Neural cell (in vitro differentiated cells): Measurements from ENCODE around the gene ZDHHC14. TPM values are rescaled to one million over a fixed set of nuclear protein-coding genes. Genes with fewer than 3 reads are reported as not detected.

Experiments used
- H2AFZ ChIP-seq: fragments of 200-600, 300-800 bp; sonication (generic), shearing (Covaris generic); 2 replicates; pipeline ENCODE4 v1.6.0; 2014; ENCODE audit warnings: low read depth, mild to moderate bottlenecking, antibody characterized with exemption, low read length, moderate library complexity
- H3F3A ChIP-seq: fragments of 200-600 bp; shearing (Covaris generic); 2 replicates; pipeline ENCODE4 v1.6.1; 2016; ENCODE audit warnings: mild to moderate bottlenecking, moderate library complexity, mixed read lengths, antibody characterized with exemption, low read length; ENCODE audit not compliant: insufficient read depth, poor library complexity, severe bottlenecking
- H3K27ac ChIP-seq: fragments of 200-600, 300-800 bp; sonication (generic), shearing (Covaris generic); 2 replicates; pipeline ENCODE4 v1.5.1; 2014; ENCODE audit warnings: mild to moderate bottlenecking, low read length, moderate library complexity
- H3K27me3 ChIP-seq: fragments of 300-800, 200-600 bp; sonication (generic), shearing (Covaris generic); 2 replicates; pipeline ENCODE4 v1.6.0; 2014; ENCODE audit warnings: mild to moderate bottlenecking, low read depth, low read length, moderate library complexity; ENCODE audit not compliant: insufficient read depth
- H3K36me3 ChIP-seq: fragments of 300-800, 200-600 bp; sonication (generic), shearing (Covaris generic); 2 replicates; pipeline ENCODE4 v1.5.1; 2014; ENCODE audit warnings: mild to moderate bottlenecking, antibody characterized with exemption, low read length, moderate library complexity; ENCODE audit not compliant: insufficient read depth
- H3K4me2 ChIP-seq: fragments of 300-800, 200-600 bp; sonication (generic), shearing (Covaris generic); 2 replicates; pipeline ENCODE4 v1.6.0; 2014; ENCODE audit warnings: mild to moderate bottlenecking, low read length
- H3K4me3 ChIP-seq: fragments of 300-800, 200-600 bp; sonication (generic), shearing (Covaris generic); 2 replicates; pipeline ENCODE4 v1.5.1; 2014; ENCODE audit warnings: mild to moderate bottlenecking, low read length, moderate library complexity
- H3K79me2 ChIP-seq: fragments of 200-600 bp; shearing (Covaris generic); replicated peaks from 2 replicates; pipeline ENCODE4 v1.6.0; 2014; ENCODE audit warnings: mild to moderate bottlenecking, low read length, moderate library complexity; ENCODE audit not compliant: insufficient read depth
- H3K9ac ChIP-seq: fragments of 300-800, 200-600 bp; sonication (generic), shearing (Covaris generic); 2 replicates; pipeline ENCODE4 v1.6.1; 2016; ENCODE audit warnings: mild to moderate bottlenecking, low read length, mixed read lengths
- H3K9me2 ChIP-seq: fragments of 200-600 bp; shearing (Covaris generic); 2 replicates; pipeline ENCODE4 v1.6.1; 2016; ENCODE audit warnings: mild to moderate bottlenecking, low read length, mixed read lengths; ENCODE audit not compliant: insufficient read depth
- H3K9me3 ChIP-seq: fragments of 200-600, 300-800 bp; sonication (generic), shearing (Covaris generic); 2 replicates; pipeline ENCODE4 v1.6.1; 2016; ENCODE audit warnings: mild to moderate bottlenecking, mixed run types, low read length, moderate library complexity, mixed read lengths
- H4K20me1 ChIP-seq: fragments of 200-600 bp; shearing (Covaris generic); 2 replicates; pipeline ENCODE4 v1.6.1; 2016; ENCODE audit warnings: mild to moderate bottlenecking, mixed run types; ENCODE audit not compliant: insufficient read depth
- CTCF ChIP-seq: fragments of 450-650 bp; IDR thresholded peaks from 2 replicates; pipeline ENCODE4 v1.5.1; 2014; ENCODE audit warnings: antibody characterized with exemption, mild to moderate bottlenecking, moderate library complexity; ENCODE audit not compliant: poor library complexity, severe bottlenecking
- EP300 ChIP-seq: fragments of 450-650 bp; conservative IDR thresholded peaks from 2 replicates; pipeline ENCODE4 v1.6.1; 2014; ENCODE audit warnings: antibody characterized with exemption, mild to moderate bottlenecking, moderate library complexity; ENCODE audit not compliant: poor library complexity, severe bottlenecking
- EZH2 ChIP-seq: fragments of 200-600, 300-800 bp; shearing (Covaris generic), sonication (generic); IDR thresholded peaks from 2 replicates; pipeline ENCODE4 v1.6.1; 2014; ENCODE audit warnings: antibody characterized with exemption, low read length, borderline replicate concordance, mild to moderate bottlenecking; ENCODE audit not compliant: insufficient read depth, poor library complexity, severe bottlenecking
- MXI1 ChIP-seq: fragments of 450-650 bp; conservative IDR thresholded peaks from 2 replicates; pipeline ENCODE4 v1.6.1; 2014; ENCODE audit warnings: antibody characterized with exemption, mild to moderate bottlenecking; ENCODE audit not compliant: poor library complexity, severe bottlenecking
- POLR2AphosphoS5 ChIP-seq: IDR thresholded peaks from 2 replicates; pipeline ENCODE4 v1.6.1; 2012
- RAD21 ChIP-seq: fragments of 450-650 bp; conservative IDR thresholded peaks from 2 replicates; pipeline ENCODE4 v1.6.1; 2014; ENCODE audit warnings: antibody characterized with exemption, mild to moderate bottlenecking, moderate library complexity
- SMC3 ChIP-seq: fragments of 450-650 bp; conservative IDR thresholded peaks from 2 replicates; pipeline ENCODE4 v1.6.1; 2014; ENCODE audit warnings: antibody characterized with exemption, mild to moderate bottlenecking, moderate library complexity; ENCODE audit not compliant: poor library complexity
- TAF1 ChIP-seq: IDR thresholded peaks from 2 replicates; pipeline ENCODE4 v1.6.1; 2012; ENCODE audit warnings: low read depth
- polyA plus RNA-seq: library from polyadenylated mRNA; depleted of rRNA; stranded (reverse); fragments of >200 nt; gene quantifications from 2 replicates; pipeline ENCODE4 v1.2.3, GENCODE V29; 2014
- TF ChIP-seq, protein P1 (sequence below): IDR thresholded peaks from 2 replicates; pipeline ENCODE4 v1.6.1; 2012; ENCODE audit warnings: borderline replicate concordance

ZDHHC14 gene
- polyA plus RNA-seq, 1 donor from 2014 or later, result 4.1 TPM

DNA sequence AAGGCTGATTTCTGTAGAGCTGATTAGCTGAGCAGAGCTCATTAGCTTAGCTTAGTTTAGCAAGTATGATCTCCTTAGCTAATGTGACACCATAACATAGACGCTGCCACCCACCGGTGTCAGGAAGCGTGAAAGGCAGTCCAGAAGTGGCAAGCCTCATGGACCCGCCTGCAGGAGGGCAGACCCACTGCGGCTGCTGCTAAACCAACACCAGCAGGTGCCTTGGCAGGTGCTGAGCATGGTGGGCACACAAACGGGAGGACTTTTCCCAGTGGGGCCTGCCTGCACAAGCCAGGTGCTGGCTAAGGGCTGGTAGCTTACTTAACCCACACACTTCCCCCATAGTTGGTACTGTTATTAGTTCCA, 22.7 kb downstream of the ZDHHC14 start:
- H3K79me2 ChIP-seq, result no peaks in the 10 kb centered on the region
- no peaks in the 10 kb centered on the region for H3K36me3 ChIP-seq
- no peak overlapping the region for H2AFZ ChIP-seq
- H3K9me3 ChIP-seq, result no peaks in the 10 kb centered on the region
- H3K27me3 ChIP-seq, result no peaks in the 10 kb centered on the region
- no peaks in the 10 kb centered on the region for H3K9me2 ChIP-seq
- H3K27ac ChIP-seq, result no peak overlapping the region
- no peaks in the 10 kb centered on the region for H4K20me1 ChIP-seq
- TF ChIP-seq CTCF (no peak), MXI1 (no peak), EZH2 (no peak), TAF1 (no peak), RAD21 (no peak), SMC3 (no peak)
- TF ChIP-seq, protein P1, sequence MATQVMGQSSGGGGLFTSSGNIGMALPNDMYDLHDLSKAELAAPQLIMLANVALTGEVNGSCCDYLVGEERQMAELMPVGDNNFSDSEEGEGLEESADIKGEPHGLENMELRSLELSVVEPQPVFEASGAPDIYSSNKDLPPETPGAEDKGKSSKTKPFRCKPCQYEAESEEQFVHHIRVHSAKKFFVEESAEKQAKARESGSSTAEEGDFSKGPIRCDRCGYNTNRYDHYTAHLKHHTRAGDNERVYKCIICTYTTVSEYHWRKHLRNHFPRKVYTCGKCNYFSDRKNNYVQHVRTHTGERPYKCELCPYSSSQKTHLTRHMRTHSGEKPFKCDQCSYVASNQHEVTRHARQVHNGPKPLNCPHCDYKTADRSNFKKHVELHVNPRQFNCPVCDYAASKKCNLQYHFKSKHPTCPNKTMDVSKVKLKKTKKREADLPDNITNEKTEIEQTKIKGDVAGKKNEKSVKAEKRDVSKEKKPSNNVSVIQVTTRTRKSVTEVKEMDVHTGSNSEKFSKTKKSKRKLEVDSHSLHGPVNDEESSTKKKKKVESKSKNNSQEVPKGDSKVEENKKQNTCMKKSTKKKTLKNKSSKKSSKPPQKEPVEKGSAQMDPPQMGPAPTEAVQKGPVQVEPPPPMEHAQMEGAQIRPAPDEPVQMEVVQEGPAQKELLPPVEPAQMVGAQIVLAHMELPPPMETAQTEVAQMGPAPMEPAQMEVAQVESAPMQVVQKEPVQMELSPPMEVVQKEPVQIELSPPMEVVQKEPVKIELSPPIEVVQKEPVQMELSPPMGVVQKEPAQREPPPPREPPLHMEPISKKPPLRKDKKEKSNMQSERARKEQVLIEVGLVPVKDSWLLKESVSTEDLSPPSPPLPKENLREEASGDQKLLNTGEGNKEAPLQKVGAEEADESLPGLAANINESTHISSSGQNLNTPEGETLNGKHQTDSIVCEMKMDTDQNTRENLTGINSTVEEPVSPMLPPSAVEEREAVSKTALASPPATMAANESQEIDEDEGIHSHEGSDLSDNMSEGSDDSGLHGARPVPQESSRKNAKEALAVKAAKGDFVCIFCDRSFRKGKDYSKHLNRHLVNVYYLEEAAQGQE, result no peak
- H3K4me2 ChIP-seq, result no peak overlapping the region
- H3F3A ChIP-seq, result no peaks in the 10 kb centered on the region
- no peak overlapping the region for H3K9ac ChIP-seq
- no peak overlapping the region for H3K4me3 ChIP-seq

GRCh38 chr6:157405986-157406385, 25.0 kb downstream of the ZDHHC14 start:
- H3K36me3 ChIP-seq, result no peaks in the 10 kb centered on the region
- H3F3A ChIP-seq, result no peaks in the 10 kb centered on the region
- no peaks in the 10 kb centered on the region for H3K27me3 ChIP-seq
- H3K79me2 ChIP-seq, result no peaks in the 10 kb centered on the region
- no peak overlapping the region for H2AFZ ChIP-seq
- H3K4me3 ChIP-seq, result no peak overlapping the region
- TF ChIP-seq RAD21, result no peak
- H3K9me3 ChIP-seq, result no peaks in the 10 kb centered on the region
- H3K27ac ChIP-seq, result no peak overlapping the region
- no peaks in the 10 kb centered on the region for H3K9me2 ChIP-seq
- H4K20me1 ChIP-seq, result no peaks in the 10 kb centered on the region
- H3K9ac ChIP-seq, result no peak overlapping the region
- no peak overlapping the region for H3K4me2 ChIP-seq

DNA sequence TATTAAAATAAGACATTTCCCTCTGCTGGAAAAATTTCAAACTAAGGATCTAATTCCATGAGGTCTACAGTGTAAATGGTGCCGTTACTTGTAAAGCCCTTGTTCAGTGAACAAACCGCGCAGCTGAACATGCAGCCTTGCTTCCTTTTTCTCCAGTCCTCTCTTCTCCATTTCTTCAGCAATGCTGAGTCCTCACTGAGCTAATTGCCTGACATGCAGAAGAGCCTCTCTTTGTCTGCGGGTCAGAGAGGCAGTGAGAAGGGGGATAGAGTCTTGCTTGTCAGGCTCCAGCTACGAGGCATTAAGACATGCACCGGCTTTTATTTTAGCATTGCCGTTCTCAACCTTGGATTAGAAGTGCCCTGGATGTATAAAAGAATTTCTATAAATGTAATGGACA, 25.7 kb downstream of the ZDHHC14 start:
- no peak overlapping the region for H3K27ac ChIP-seq

More for the DNA sequence above, 25.7 kb downstream of the ZDHHC14 start:
- H3K4me3 ChIP-seq, result no peak overlapping the region
- no peaks in the 10 kb centered on the region for H3K36me3 ChIP-seq
- H2AFZ ChIP-seq, result no peak overlapping the region
- H3F3A ChIP-seq, result no peaks in the 10 kb centered on the region
- H3K4me2 ChIP-seq, result no peak overlapping the region
- no peaks in the 10 kb centered on the region for H3K79me2 ChIP-seq
- no peak for TF ChIP-seq EP300
- TF ChIP-seq SMC3, result no peak
- TF ChIP-seq POLR2AphosphoS5, result no peak
- TF ChIP-seq, protein P1, result no peak
- TF ChIP-seq CTCF, result no peak
- no peak for TF ChIP-seq MXI1
- TF ChIP-seq TAF1, result no peak
- no peak for TF ChIP-seq EZH2
- no peak overlapping the region for H3K9ac ChIP-seq
- no peaks in the 10 kb centered on the region for H3K27me3 ChIP-seq
- no peaks in the 10 kb centered on the region for H3K9me2 ChIP-seq
- H3K9me3 ChIP-seq, result no peaks in the 10 kb centered on the region
- H4K20me1 ChIP-seq, result no peaks in the 10 kb centered on the region
